HepG2 (cell line): ENCODE results near the gene RHCE. TPM values are rescaled to one million over a fixed set of nuclear protein-coding genes. Genes with fewer than 3 reads are reported as not detected.

ENCODE experiments used
- AKAP8 ChIP-seq: sonication (generic); formaldehyde crosslinking; IDR thresholded peaks from 2 replicates; pipeline ENCODE4 v1.5.1; 2020; ENCODE audit warnings: mild to moderate bottlenecking, missing genetic modification reagents
- ARNTL ChIP-seq: sonication (generic); formaldehyde crosslinking; IDR thresholded peaks from 2 replicates; pipeline ENCODE4 v1.4.0; 2020; ENCODE audit warnings: mild to moderate bottlenecking, missing genetic modification reagents
- BHLHE40 ChIP-seq: IDR thresholded peaks from 2 replicates; pipeline ENCODE4 v1.6.1; 2011; ENCODE audit warnings: low read length, improper control_type of control experiment
- CCAR2 ChIP-seq: fragments of 200-400 bp; formaldehyde crosslinking; optimal IDR thresholded peaks from 2 replicates; pipeline ENCODE3; 2018; ENCODE audit warnings: low read depth, mild to moderate bottlenecking, low read length, moderate library complexity
- CREB3 ChIP-seq: sonication (generic); formaldehyde crosslinking; IDR thresholded peaks from 2 replicates; pipeline ENCODE4 v1.5.0; 2020; ENCODE audit warnings: missing genetic modification reagents
- CREM ChIP-seq, 2 experiments: sonication (generic) in 1 of 2; formaldehyde crosslinking in 1 of 2; IDR thresholded peaks; 2 replicates each; pipeline versions ENCODE4 v1.4.0 to v1.6.1; 2016 to 2020; ENCODE audit warnings: antibody characterized with exemption in 1 of 2, mild to moderate bottlenecking in 1 of 2, missing genetic modification reagents in 1 of 2
- E2F5 ChIP-seq: sonication (generic); formaldehyde crosslinking; conservative IDR thresholded peaks from 2 replicates; pipeline ENCODE4 v1.4.0; 2020; ENCODE audit warnings: missing genetic modification reagents
- FOXO1 ChIP-seq: sonication (generic); formaldehyde crosslinking; IDR thresholded peaks from 2 replicates; pipeline ENCODE4 v1.4.0; 2020; ENCODE audit warnings: missing genetic modification reagents
- IRF1 ChIP-seq: sonication (generic); formaldehyde crosslinking; IDR thresholded peaks from 2 replicates; pipeline ENCODE4 v1.4.0; 2020; ENCODE audit warnings: low read depth, mild to moderate bottlenecking, missing genetic modification reagents
- KDM1A ChIP-seq: IDR thresholded peaks from 2 replicates; pipeline ENCODE4 v1.6.1; 2016; ENCODE audit warnings: missing compliant biosample characterization
- KDM2A ChIP-seq: sonication (generic); formaldehyde crosslinking; IDR thresholded peaks from 2 replicates; pipeline ENCODE4 v1.4.0; 2020; ENCODE audit warnings: low read depth, missing genetic modification reagents, borderline replicate concordance
- MEIS1 ChIP-seq: sonication (generic); formaldehyde crosslinking; IDR thresholded peaks from 2 replicates; pipeline ENCODE4 v1.9.0; 2021; ENCODE audit warnings: mild to moderate bottlenecking, missing genetic modification reagents, moderate library complexity, borderline replicate concordance
- RAD21 ChIP-seq: fragments of 450-650 bp; formaldehyde crosslinking; IDR thresholded peaks from 2 replicates; pipeline ENCODE4 v1.5.0; 2020; ENCODE audit warnings: mild to moderate bottlenecking
- ZBTB2 ChIP-seq: sonication (generic); formaldehyde crosslinking; IDR thresholded peaks from 2 replicates; pipeline ENCODE4 v1.8.0; 2022; ENCODE audit warnings: low read depth, missing genetic modification reagents
- ZNF142 ChIP-seq: sonication (generic); formaldehyde crosslinking; IDR thresholded peaks from 2 replicates; pipeline ENCODE4 v1.4.0; 2020; ENCODE audit warnings: missing genetic modification reagents
- ZNF251 ChIP-seq: sonication (generic); formaldehyde crosslinking; IDR thresholded peaks from 2 replicates; pipeline ENCODE4 v1.9.0; 2021; ENCODE audit warnings: mild to moderate bottlenecking, missing genetic modification reagents
- ZNF30 ChIP-seq: sonication (generic); formaldehyde crosslinking; IDR thresholded peaks from 2 replicates; pipeline ENCODE4 v1.5.0; 2020; ENCODE audit warnings: mild to moderate bottlenecking, missing genetic modification reagents
- ZNF33A ChIP-seq: sonication (generic); formaldehyde crosslinking; IDR thresholded peaks from 2 replicates; pipeline ENCODE4 v1.5.1; 2020; ENCODE audit warnings: missing genetic modification reagents, mild to moderate bottlenecking, moderate library complexity, borderline replicate concordance
- polyA plus RNA-seq, 8 experiments: library from polyadenylated mRNA; depleted of rRNA in 3 of 8; stranded (reverse) in 7 of 8; unstranded in 1 of 8; fragments of >200 nt; fragmentation: Illumina TruSeq in 4 of 8; extraction: Trizol in 4 of 8; gene quantifications; 2 replicates each; pipeline versions ENCODE4 v1.2.1 to v1.2.3, GENCODE V29; 2011 to 2016; ENCODE audit warnings: low read depth in 4 of 8, missing spikeins in 1 of 8, mixed read lengths in 1 of 8; ENCODE audit not compliant: insufficient read depth in 1 of 8
- total RNA-seq, 5 experiments: library from RNA; depleted of rRNA; stranded (reverse); fragments of >200 nt; fragmentation: Illumina TruSeq; extraction: Trizol; gene quantifications; 2 replicates each; pipeline ENCODE4 v1.2.3, GENCODE V29; 2016; ENCODE audit warnings: low read depth in 1 of 5

Gene RHCE
- total and polyA plus RNA-seq, 2 of the 13 experiments (the other 11 are each of a cell fraction or from before 2014, with no cell fraction given), result 0.30 TPM; not detected in 1

GRCh38 chr1:25430073-25430966, 9.7 kb upstream of the RHCE start, which contains the start of gene MACO1 (continued):
- TF ChIP-seq E2F5 (no peak), CCAR2 (no peak), CREM (IDR thresholded peaks at IDR 0.05) (peak; percentile 51; the same call in 1 of the 2 replicates), CREM (CRISPR knock-in tag; IDR thresholded peaks at IDR 0.05) (no peak), CREB3 (peak; percentile 78; the same call in 1 of the 2 replicates), ARNTL (CRISPR knock-in tag) (peak; percentile 76), KDM1A (CRISPR knock-in tag) (no peak), ZNF251 (CRISPR knock-in tag) (no peak), KDM2A (peak; percentile 74; the same call in 1 of the 2 replicates), ZNF142 (CRISPR knock-in tag) (peak; percentile 81; the same call in 1 of the 2 replicates), RAD21 (CRISPR knock-in tag) (0 out of 2 replicates have a peak, but pooled peaks have one; percentile 23), ZNF33A (CRISPR knock-in tag) (no peak), ZNF30 (CRISPR knock-in tag) (no peak), AKAP8 (CRISPR knock-in tag) (no peak), BHLHE40 (0 out of 2 replicates have a peak, but pooled peaks have one; percentile 12), ZBTB2 (no peak), IRF1 (CRISPR knock-in tag) (no peak), FOXO1 (CRISPR knock-in tag) (no peak), MEIS1 (CRISPR knock-in tag) (no peak)
